Panc1 (cell line): ENCODE results near the gene ABCC12. TPM values are rescaled to one million over a fixed set of nuclear protein-coding genes. Genes with fewer than 3 reads are reported as not detected.

Experiments
- ATAC-seq: fragments of 200-7000 bp; cut with Tn5 transposase; 2 replicates; pipeline ENCODE4 v1.9.1; 2020; ENCODE audit warnings: mild to moderate bottlenecking, moderate library complexity
- BruUV-seq: library from RNA; stranded (reverse); fragments of 400-500 nt; replicated peaks from 2 replicates; lab custom pipeline; 2021; lab: Mats Ljungman, UMichigan
- CTCF ChIA-PET: fragments of 300-600 bp; sonication (Branson Sonifier 250); formaldehyde crosslinking; loops from one replicate; lab custom pipeline; 2022; ENCODE audit warnings: antibody characterized with exemption; lab: Charles Lee
- POLR2A ChIA-PET: fragments of 300-600 bp; sonication (Branson Sonifier 250); formaldehyde crosslinking; loops from one replicate; lab custom pipeline; 2022; ENCODE audit warnings: antibody characterized with exemption; lab: Charles Lee
- DNase-seq: peaks from one replicate; pipeline ENCODE4 v3.0.0-alpha.2; 2010; ENCODE audit warnings: low read depth, low spot score
- H3K27ac ChIP-seq: 2 replicates; pipeline ENCODE4 v1.5.1; 2011; ENCODE audit warnings: mild to moderate bottlenecking, low read length, inconsistent platforms
- H3K27me3 ChIP-seq: fragments of 200-500 bp; sonication (Bioruptor generic); 2 replicates; pipeline ENCODE4 v1.6.0; 2014; ENCODE audit warnings: low read length, inconsistent platforms; ENCODE audit not compliant: control insufficient read depth, insufficient read depth
- H3K36me3 ChIP-seq: fragments of 200-500 bp; sonication (Bioruptor generic); 2 replicates; pipeline ENCODE4 v1.5.1; 2014; ENCODE audit warnings: inconsistent platforms, mild to moderate bottlenecking, low read length, moderate library complexity; ENCODE audit not compliant: control insufficient read depth, insufficient read depth
- H3K4me1 ChIP-seq: 2 replicates; pipeline ENCODE4 v1.5.1; 2011; ENCODE audit warnings: inconsistent platforms, mild to moderate bottlenecking, low read length, moderate library complexity; ENCODE audit not compliant: control insufficient read depth, insufficient read depth
- H3K4me3 ChIP-seq, 2 experiments: 2 replicates each; pipeline ENCODE4 v1.5.1; 2011 to 2012; ENCODE audit warnings: low read depth in 2 of 2, low read length in 2 of 2, mild to moderate bottlenecking in 2 of 2, inconsistent platforms in 1 of 2, moderate library complexity in 1 of 2
- H3K9me3 ChIP-seq: fragments of 200-500 bp; sonication (Bioruptor generic); 2 replicates; pipeline ENCODE4 v1.5.1; 2014; ENCODE audit warnings: low read depth, mild to moderate bottlenecking, inconsistent platforms, low read length, moderate library complexity; ENCODE audit not compliant: control insufficient read depth, insufficient read depth
- CTCF ChIP-seq: fragments of 450-650 bp; IDR thresholded peaks from 2 replicates; pipeline ENCODE4 v1.5.1; 2017; ENCODE audit warnings: mild to moderate bottlenecking
- POLR2AphosphoS5 ChIP-seq: IDR thresholded peaks from 2 replicates; pipeline ENCODE4 v1.6.1; 2012; ENCODE audit warnings: mild to moderate bottlenecking, low read depth, low read length, moderate library complexity
- SIN3A ChIP-seq: IDR thresholded peaks from 2 replicates; pipeline ENCODE4 v1.6.1; 2012; ENCODE audit warnings: low read depth, mild to moderate bottlenecking, low read length, moderate library complexity, borderline replicate concordance; ENCODE audit not compliant: insufficient read depth
- TCF7L2 ChIP-seq: IDR thresholded peaks from 2 replicates; pipeline ENCODE4 v1.6.1; 2011; ENCODE audit warnings: mild to moderate bottlenecking, low read depth, low read length, inconsistent platforms
- in situ Hi-C: cut with HindIII; loops from 2 replicates; pipeline ENCODE4 v1.10.0; 2016; ENCODE audit warnings: low sequenced_read_pairs, low pct_unique_long_range_greater_than_20kb
- intact Hi-C: fragments of 100-400 bp; cut with micrococcal nuclease; formaldehyde crosslinking; loops from one replicate; pipeline ENCODE4 v1.10.0; 2022; ENCODE audit not compliant: unreplicated experiment
- total RNA-seq: library from RNA; stranded (reverse); gene quantifications from one replicate; pipeline ENCODE4 v1.2.1, GENCODE V29; 2021; ENCODE audit not compliant: unreplicated experiment
- TF ChIP-seq, protein P1 (sequence below), 2 experiments: IDR thresholded peaks; 2 replicates each; pipeline ENCODE4 v1.6.1; 2011 to 2012; ENCODE audit warnings: low read depth in 2 of 2, control low read depth in 1 of 2, low read length in 1 of 2, mild to moderate bottlenecking in 1 of 2, moderate library complexity in 1 of 2; ENCODE audit not compliant: insufficient read depth in 1 of 2

Gene ABCC12
- total RNA-seq, 1 experiment from 2014 or later = not detected

- ChIA-PET POLR2A (no interaction called here), CTCF (interaction anchor here (1.0 kb wide), 1 partner anchor 457 kb away, joined by 3 read pairs; no protein-coding TSS in a partner anchor)
- BruUV-seq = no TSS peak
- H3K36me3 ChIP-seq = no peaks in the 10 kb centered on the region
- no peak for DNase-seq
- no peak for ATAC-seq
- no peaks in the 10 kb centered on the region for H3K4me1 ChIP-seq
- in situ Hi-C loops (no loop called here), intact Hi-C loops (no loop called here)
- no peak overlapping the region for H3K4me3 ChIP-seq
- H3K9me3 ChIP-seq = no peaks in the 10 kb centered on the region
- TF ChIP-seq SIN3A (no peak), TCF7L2 (no peak), CTCF (no peak), POLR2AphosphoS5 (no peak)
- TF ChIP-seq, protein P1, sequence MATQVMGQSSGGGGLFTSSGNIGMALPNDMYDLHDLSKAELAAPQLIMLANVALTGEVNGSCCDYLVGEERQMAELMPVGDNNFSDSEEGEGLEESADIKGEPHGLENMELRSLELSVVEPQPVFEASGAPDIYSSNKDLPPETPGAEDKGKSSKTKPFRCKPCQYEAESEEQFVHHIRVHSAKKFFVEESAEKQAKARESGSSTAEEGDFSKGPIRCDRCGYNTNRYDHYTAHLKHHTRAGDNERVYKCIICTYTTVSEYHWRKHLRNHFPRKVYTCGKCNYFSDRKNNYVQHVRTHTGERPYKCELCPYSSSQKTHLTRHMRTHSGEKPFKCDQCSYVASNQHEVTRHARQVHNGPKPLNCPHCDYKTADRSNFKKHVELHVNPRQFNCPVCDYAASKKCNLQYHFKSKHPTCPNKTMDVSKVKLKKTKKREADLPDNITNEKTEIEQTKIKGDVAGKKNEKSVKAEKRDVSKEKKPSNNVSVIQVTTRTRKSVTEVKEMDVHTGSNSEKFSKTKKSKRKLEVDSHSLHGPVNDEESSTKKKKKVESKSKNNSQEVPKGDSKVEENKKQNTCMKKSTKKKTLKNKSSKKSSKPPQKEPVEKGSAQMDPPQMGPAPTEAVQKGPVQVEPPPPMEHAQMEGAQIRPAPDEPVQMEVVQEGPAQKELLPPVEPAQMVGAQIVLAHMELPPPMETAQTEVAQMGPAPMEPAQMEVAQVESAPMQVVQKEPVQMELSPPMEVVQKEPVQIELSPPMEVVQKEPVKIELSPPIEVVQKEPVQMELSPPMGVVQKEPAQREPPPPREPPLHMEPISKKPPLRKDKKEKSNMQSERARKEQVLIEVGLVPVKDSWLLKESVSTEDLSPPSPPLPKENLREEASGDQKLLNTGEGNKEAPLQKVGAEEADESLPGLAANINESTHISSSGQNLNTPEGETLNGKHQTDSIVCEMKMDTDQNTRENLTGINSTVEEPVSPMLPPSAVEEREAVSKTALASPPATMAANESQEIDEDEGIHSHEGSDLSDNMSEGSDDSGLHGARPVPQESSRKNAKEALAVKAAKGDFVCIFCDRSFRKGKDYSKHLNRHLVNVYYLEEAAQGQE (IDR thresholded peaks at IDR 0.05; ENCODE audit: insufficient read depth in 1 of 2, low read depth in 2 of 2, low read length in 1 of 2) = no peak
- H3K27me3 ChIP-seq = no peaks in the 10 kb centered on the region
- no peak overlapping the region for H3K27ac ChIP-seq
Observed at GRCh38 chr16:48173889-48174288, 18.1 kb upstream of the ABCC12 start.

DNA sequence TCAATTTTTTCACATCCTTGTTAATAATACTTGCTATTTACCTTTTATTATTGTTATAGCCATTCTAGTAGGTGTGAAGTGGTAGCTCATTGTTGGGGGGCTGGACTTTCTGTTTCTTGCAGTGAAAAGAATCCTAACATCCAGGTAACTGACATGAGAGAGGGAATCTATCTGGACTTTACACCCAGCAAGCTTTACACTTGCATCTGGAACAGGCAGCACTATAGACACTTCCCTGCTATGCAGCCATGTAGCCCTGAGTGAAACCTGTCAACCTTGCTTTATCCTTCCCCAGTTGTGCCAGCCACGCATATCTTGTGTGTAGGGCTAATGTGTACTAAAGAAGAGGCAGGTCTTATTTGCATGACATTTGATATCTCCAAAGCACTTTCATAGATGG is 16.9 kb upstream of the ABCC12 start:
- Histone ChIP-seq H3K36me3 (no peaks in the 10 kb centered on the region), H3K27ac (no peak overlapping the region), H3K27me3 (no peaks in the 10 kb centered on the region), H3K4me3 (no peak overlapping the region), H3K4me1 (no peaks in the 10 kb centered on the region), H3K9me3 (no peaks in the 10 kb centered on the region)
- intact Hi-C loops = no loop called here
- DNase-seq (no peak), ATAC-seq (no peak)
- in situ Hi-C loops = no loop called here
- TF ChIP-seq POLR2AphosphoS5 (no peak), SIN3A (no peak), CTCF (no peak), TCF7L2 (no peak)
- TF ChIP-seq, protein P1 (IDR thresholded peaks at IDR 0.05; ENCODE audit: insufficient read depth in 1 of 2, low read depth in 2 of 2, low read length in 1 of 2) = no peak
- ChIA-PET CTCF (no interaction called here), POLR2A (no interaction called here)
- no TSS peak for BruUV-seq
